Left ventricle myocardium inferior (tissue), 1 donor: Measurements from ENCODE around the gene UGCG. TPM values are rescaled to one million over a fixed set of nuclear protein-coding genes. Genes with fewer than 3 reads are reported as not detected.
"Not testable (repeated sequence)": the region's sequence is repeated elsewhere in the genome, so short reads cannot be mapped to it uniquely, and the experiment has no call there.

Experiments
- DNase-seq: peaks from one replicate; pipeline ENCODE4 v3.0.0-alpha.2; 2020
- H3K27ac ChIP-seq: fragments of 200-600 bp; replicated peaks from 2 replicates; pipeline ENCODE4 v1.8.0; 2021
- H3K27me3 ChIP-seq: fragments of 200-600 bp; 2 replicates; pipeline ENCODE4 v1.8.0; 2021; ENCODE audit warnings: low read depth
- H3K36me3 ChIP-seq: fragments of 200-600 bp; 2 replicates; pipeline ENCODE4 v1.8.0; 2021
- H3K4me1 ChIP-seq: fragments of 200-600 bp; 2 replicates; pipeline ENCODE4 v1.8.0; 2021
- H3K4me3 ChIP-seq: fragments of 200-600 bp; 2 replicates; pipeline ENCODE4 v1.8.0; 2021; ENCODE audit warnings: mild to moderate bottlenecking, moderate library complexity
- H3K9me3 ChIP-seq: fragments of 200-600 bp; replicated peaks from 2 replicates; pipeline ENCODE4 v1.8.0; 2021
- CTCF ChIP-seq: fragments of 200-600 bp; IDR thresholded peaks from 2 replicates; pipeline ENCODE4 v1.8.0; 2021; ENCODE audit warnings: antibody characterized with exemption, mild to moderate bottlenecking, borderline replicate concordance
- intact Hi-C: fragments of 100-400 bp; cut with micrococcal nuclease; formaldehyde crosslinking; loops from one replicate; pipeline ENCODE4 v1.11.0; 2022
- total RNA-seq: library from RNA; stranded (reverse); fragmentation: NEBNext Ultra II Directional; extraction: Animal tissue kit (Norgen Biotek cat#: 25700); gene quantifications from one replicate; pipeline ENCODE4 v1.2.1, GENCODE V29; 2021
- donor health status: DM: no; HTN: yes; CAD: no; lungs with severe emphysema.

UGCG gene
- total RNA-seq, 1 donor from 2014 or later: 12.7 TPM

- Histone ChIP-seq H3K4me3 (no peak overlapping the region), H3K27ac (no peak overlapping the region), H3K27me3 (no peaks in the 10 kb centered on the region), H3K36me3 (no peaks in the 10 kb centered on the region), H3K9me3 (peaks cover 4% of the 10 kb centered on the region), H3K4me1 (no peaks in the 10 kb centered on the region)
- no peak for DNase-seq
- TF ChIP-seq CTCF: no peak
- intact Hi-C loops: no loop called here
Measured at GRCh38 chr9:111876179-111876578, 20.4 kb upstream of the UGCG start.

- Histone ChIP-seq H3K36me3 (no peaks in the 10 kb centered on the region), H3K4me3 (no peak overlapping the region), H3K9me3 (peaks cover 7% of the 10 kb centered on the region), H3K4me1 (no peaks in the 10 kb centered on the region), H3K27ac (no peak overlapping the region), H3K27me3 (no peaks in the 10 kb centered on the region)
- intact Hi-C loops: no loop called here
- TF ChIP-seq CTCF: no peak
- DNase-seq: no peak
Measured at GRCh38 chr9:111877420-111877819, 19.2 kb upstream of the UGCG start.

GRCh38 chr9:111878946-111879345, 17.7 kb upstream of the UGCG start:
- Histone ChIP-seq H3K27me3 (no peaks in the 10 kb centered on the region), H3K4me3 (no peak overlapping the region), H3K9me3 (peaks cover 7% of the 10 kb centered on the region), H3K36me3 (no peaks in the 10 kb centered on the region), H3K4me1 (no peaks in the 10 kb centered on the region), H3K27ac (no peak overlapping the region)
- no peak for DNase-seq
- intact Hi-C loops: no loop called here
- TF ChIP-seq CTCF: no peak

GRCh38 chr9:111886983-111887718, 9.5 kb upstream of the UGCG start:
- no peak for TF ChIP-seq CTCF
- no peaks in the 10 kb centered on the region for H3K4me1 ChIP-seq
- H3K27me3 ChIP-seq: no peaks in the 10 kb centered on the region
- H3K27ac ChIP-seq: no peak overlapping the region
- H3K4me3 ChIP-seq: no peak overlapping the region
- no peaks in the 10 kb centered on the region for H3K36me3 ChIP-seq
- no peaks in the 10 kb centered on the region for H3K9me3 ChIP-seq
- intact Hi-C loops: no loop called here
- no peak for DNase-seq

- TF ChIP-seq CTCF: no peak
- H3K9me3 ChIP-seq: no peaks in the 10 kb centered on the region
- intact Hi-C loops: loop anchor here (10.0 kb wide), 1 partner anchor 184 kb away; no protein-coding TSS in a partner anchor
- no peak overlapping the region for H3K27ac ChIP-seq
- H3K4me3 ChIP-seq: no peak overlapping the region
- H3K4me1 ChIP-seq: no peaks in the 10 kb centered on the region
- DNase-seq: no peak
- no peaks in the 10 kb centered on the region for H3K27me3 ChIP-seq
- no peaks in the 10 kb centered on the region for H3K36me3 ChIP-seq
Measured at GRCh38 chr9:111890334-111890733, 6.3 kb upstream of the UGCG start.

- not testable (repeated sequence) for H3K36me3 ChIP-seq, H3K4me3 ChIP-seq, H3K9me3 ChIP-seq, H3K27ac ChIP-seq, H3K27me3 ChIP-seq, DNase-seq, H3K4me1 ChIP-seq
- intact Hi-C loops: loop anchor here (10.0 kb wide), 1 partner anchor 184 kb away; no protein-coding TSS in a partner anchor
Measured at GRCh38 chr9:111890867-111891266, 5.7 kb upstream of the UGCG start.
